ENCODE data around the gene ATP2A3. TPM values are rescaled to one million over a fixed set of nuclear protein-coding genes. Genes with fewer than 3 reads are reported as not detected.

Gene ATP2A3
- total RNA-seq, 4 donors from 2014 or later: 0.89 to 1.4 (median 0.98) TPM

DNA sequence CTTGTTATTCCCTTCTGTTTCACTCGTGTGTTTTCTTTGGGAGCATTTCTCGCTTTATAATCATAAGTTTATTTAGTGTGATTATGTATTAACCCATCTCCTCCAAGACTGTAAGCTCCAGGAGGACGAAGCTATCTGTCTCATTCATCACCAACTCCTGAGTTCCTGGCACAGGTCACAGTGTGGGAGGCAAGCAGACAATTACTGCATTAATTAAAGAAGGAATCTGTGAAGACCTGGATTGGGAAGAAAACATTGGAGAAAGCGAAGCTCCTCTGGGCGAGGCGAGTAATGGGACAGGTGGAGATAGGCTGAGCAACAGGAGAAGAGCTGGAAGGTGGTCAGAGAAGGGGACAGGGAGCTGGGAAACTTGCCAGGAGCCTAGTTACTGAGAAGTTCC lies 63.6 kb downstream of the ATP2A3 start:
- H3K27ac ChIP-seq: no peak overlapping the region
- DNase-seq (no peak), ATAC-seq (no peak)
- no peaks in the 10 kb centered on the region for H3K9me3 ChIP-seq
- intact Hi-C loops (cut with DNase I; ENCODE audit: low total_unique reads) (no loop called here), in situ Hi-C loops (cut with MboI; ENCODE audit: low sequenced_read_pairs in 4 of 4) (no loop called here)
- no peaks in the 10 kb centered on the region for H3K4me1 ChIP-seq
- TF ChIP-seq POLR2A (IDR thresholded peaks at IDR 0.05): no peak
- TF ChIP-seq, protein P1, sequence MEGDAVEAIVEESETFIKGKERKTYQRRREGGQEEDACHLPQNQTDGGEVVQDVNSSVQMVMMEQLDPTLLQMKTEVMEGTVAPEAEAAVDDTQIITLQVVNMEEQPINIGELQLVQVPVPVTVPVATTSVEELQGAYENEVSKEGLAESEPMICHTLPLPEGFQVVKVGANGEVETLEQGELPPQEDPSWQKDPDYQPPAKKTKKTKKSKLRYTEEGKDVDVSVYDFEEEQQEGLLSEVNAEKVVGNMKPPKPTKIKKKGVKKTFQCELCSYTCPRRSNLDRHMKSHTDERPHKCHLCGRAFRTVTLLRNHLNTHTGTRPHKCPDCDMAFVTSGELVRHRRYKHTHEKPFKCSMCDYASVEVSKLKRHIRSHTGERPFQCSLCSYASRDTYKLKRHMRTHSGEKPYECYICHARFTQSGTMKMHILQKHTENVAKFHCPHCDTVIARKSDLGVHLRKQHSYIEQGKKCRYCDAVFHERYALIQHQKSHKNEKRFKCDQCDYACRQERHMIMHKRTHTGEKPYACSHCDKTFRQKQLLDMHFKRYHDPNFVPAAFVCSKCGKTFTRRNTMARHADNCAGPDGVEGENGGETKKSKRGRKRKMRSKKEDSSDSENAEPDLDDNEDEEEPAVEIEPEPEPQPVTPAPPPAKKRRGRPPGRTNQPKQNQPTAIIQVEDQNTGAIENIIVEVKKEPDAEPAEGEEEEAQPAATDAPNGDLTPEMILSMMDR (IDR thresholded peaks at IDR 0.05 in 4 of 5, conservative IDR thresholded peaks at IDR 0.05 in 1 of 5): no peak
- H3K27me3 ChIP-seq: no peaks in the 10 kb centered on the region
- no peaks in the 10 kb centered on the region for H3K36me3 ChIP-seq
- no peak overlapping the region for H3K4me3 ChIP-seq

DNA sequence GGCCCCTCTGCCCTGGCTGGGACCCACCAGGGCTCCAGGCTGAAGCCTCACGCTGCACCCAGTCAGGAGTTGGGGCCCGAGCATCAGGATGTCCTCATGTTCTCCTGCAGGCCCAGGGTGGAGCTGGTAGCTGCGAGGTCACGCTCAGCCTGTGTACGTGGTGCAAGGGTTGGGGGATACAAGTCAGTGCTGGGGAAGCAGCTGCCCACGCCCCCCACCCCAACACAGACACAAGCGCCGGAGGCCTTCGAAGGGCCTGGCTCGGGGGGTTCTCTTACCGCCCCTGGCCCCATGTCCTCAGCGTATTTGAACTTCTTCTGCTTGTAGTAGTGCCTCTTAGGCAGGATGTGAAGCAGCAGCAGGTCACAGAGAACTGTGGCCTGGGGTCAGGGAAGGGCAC lies 66.5 kb downstream of the ATP2A3 start:
- ATAC-seq: no peak
- H3K27me3 ChIP-seq: no peaks in the 10 kb centered on the region
- no peak overlapping the region for H3K4me3 ChIP-seq
- no peak for DNase-seq
- H3K36me3 ChIP-seq: no peaks in the 10 kb centered on the region
- H3K9me3 ChIP-seq: no peaks in the 10 kb centered on the region
- no peak overlapping the region for H3K27ac ChIP-seq
- no peak for TF ChIP-seq POLR2A (IDR thresholded peaks at IDR 0.05)
- TF ChIP-seq, protein P1 (IDR thresholded peaks at IDR 0.05 in 4 of 5, conservative IDR thresholded peaks at IDR 0.05 in 1 of 5): no peak
- intact Hi-C loops (cut with DNase I; ENCODE audit: low total_unique reads) (no loop called here), in situ Hi-C loops (cut with MboI; ENCODE audit: low sequenced_read_pairs in 4 of 4) (no loop called here)
- peaks cover 20 to 21% of the 10 kb centered on the region in 2 donors for H3K4me1 ChIP-seq

DNA sequence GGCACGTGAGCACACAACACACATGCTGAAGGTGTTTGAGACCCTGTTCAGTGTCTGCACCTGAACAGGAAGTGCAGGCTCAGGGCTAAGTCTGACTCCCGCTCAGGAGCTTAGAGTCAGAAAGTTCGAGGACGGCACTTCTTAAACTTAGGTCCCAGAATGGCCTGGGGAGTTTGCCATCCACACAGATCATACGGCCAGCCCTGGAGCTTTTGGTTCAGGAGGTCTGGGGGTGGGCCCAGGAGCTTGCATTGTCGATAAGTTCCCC lies 67.3 kb downstream of the ATP2A3 start:
- TF ChIP-seq, protein P1 (IDR thresholded peaks at IDR 0.05 in 4 of 5, conservative IDR thresholded peaks at IDR 0.05 in 1 of 5): no peak
- no peak for TF ChIP-seq POLR2A (IDR thresholded peaks at IDR 0.05)
- Histone ChIP-seq H3K36me3 (no peaks in the 10 kb centered on the region), H3K27ac (no peak overlapping the region), H3K4me3 (no peak overlapping the region), H3K4me1 (peaks cover 20 to 21% of the 10 kb centered on the region in 2 donors), H3K9me3 (no peaks in the 10 kb centered on the region), H3K27me3 (no peaks in the 10 kb centered on the region)
- in situ Hi-C loops (cut with MboI; ENCODE audit: low sequenced_read_pairs in 4 of 4): no loop called here
- no peak for DNase-seq
- intact Hi-C loops (cut with DNase I; ENCODE audit: low total_unique reads): no loop called here
- no peak for ATAC-seq

- TF ChIP-seq POLR2A (IDR thresholded peaks at IDR 0.05): no peak
- TF ChIP-seq, protein P1 (IDR thresholded peaks at IDR 0.05 in 4 of 5, conservative IDR thresholded peaks at IDR 0.05 in 1 of 5): no peak
- intact Hi-C loops (cut with DNase I; ENCODE audit: low total_unique reads): no loop called here
Measured at GRCh38 chr17:3896108-3896967, 67.9 kb downstream of the ATP2A3 start.

More at GRCh38 chr17:3896108-3896967, 67.9 kb downstream of the ATP2A3 start:
- no peak overlapping the region for H3K27ac ChIP-seq
- no peak overlapping the region for H3K4me3 ChIP-seq
- no peaks in the 10 kb centered on the region for H3K27me3 ChIP-seq
- in situ Hi-C loops (cut with MboI; ENCODE audit: low sequenced_read_pairs in 4 of 4): no loop called here
- no peaks in the 10 kb centered on the region for H3K9me3 ChIP-seq
- DNase-seq (no peak), ATAC-seq (no peak)
- H3K36me3 ChIP-seq: no peaks in the 10 kb centered on the region
- H3K4me1 ChIP-seq: peaks cover 20 to 21% of the 10 kb centered on the region in 2 donors

Data from gastrocnemius medialis (tissue), 4 donors.